HEK293T (cell line): ENCODE measurements around the gene LRRC27.

Experiments used
- ARNT ChIP-seq: fragments of 450-650 bp; IDR thresholded peaks from 2 replicates; pipeline ENCODE4 v1.6.1; 2017; ENCODE audit warnings: mild to moderate bottlenecking
- FOXK2 ChIP-seq: fragments of 450-650 bp; IDR thresholded peaks from 2 replicates; pipeline ENCODE4 v1.6.1; 2016; ENCODE audit warnings: mild to moderate bottlenecking
- LEF1 ChIP-seq: fragments of 450-650 bp; IDR thresholded peaks from 2 replicates; pipeline ENCODE4 v1.6.1; 2017; ENCODE audit warnings: mild to moderate bottlenecking, borderline replicate concordance
- ZNF384 ChIP-seq: fragments of 450-650 bp; IDR thresholded peaks from 2 replicates; pipeline ENCODE4 v1.6.1; 2016

DNA sequence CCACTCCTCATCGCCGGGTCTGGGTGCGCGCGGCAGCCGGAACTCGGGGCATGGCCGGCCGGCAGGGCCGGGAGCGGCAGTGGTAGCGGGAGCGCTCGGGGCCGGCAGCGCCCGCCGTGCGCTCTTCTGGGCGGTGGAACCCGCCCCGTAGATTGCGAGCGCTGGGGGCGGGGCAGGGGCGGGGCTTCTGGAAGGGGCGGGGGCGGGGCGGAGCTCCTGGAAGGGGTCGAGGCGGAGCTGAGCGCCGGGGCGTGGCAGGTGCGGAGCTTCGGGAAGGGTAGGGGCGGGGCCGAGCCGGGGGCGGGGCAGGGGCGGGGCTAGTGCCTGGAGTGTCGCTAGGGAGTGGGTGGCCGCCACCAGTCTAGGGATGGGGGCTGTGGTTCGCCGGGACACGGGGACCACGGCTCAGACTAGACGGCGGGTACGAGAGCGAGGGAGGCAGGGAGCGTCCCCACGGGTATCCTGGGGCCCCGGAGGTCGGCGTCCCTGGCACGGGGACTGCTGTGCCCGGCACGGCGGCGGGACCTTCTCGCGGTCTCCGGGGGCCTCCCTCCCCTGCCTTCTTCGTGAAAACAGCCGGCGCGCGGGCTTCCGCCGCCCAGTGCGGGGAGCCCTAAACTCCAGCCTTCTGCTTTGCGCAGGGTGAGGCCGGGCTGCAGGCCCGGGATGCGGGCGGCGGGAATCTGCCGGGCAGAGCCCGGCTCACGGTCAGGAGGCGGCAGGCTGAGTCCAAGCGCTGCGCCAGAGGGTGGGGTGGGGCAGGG, 24.0 kb upstream of the LRRC27 start, which contains the start of gene STK32C:
- no peak for TF ChIP-seq ARNT
- TF ChIP-seq ZNF384, result no peak
- no peak for TF ChIP-seq FOXK2
- no peak for TF ChIP-seq LEF1
